Mesenchymal stem cell (in vitro differentiated cells and primary cell): ENCODE results near the gene KPNA2. TPM values are rescaled to one million over a fixed set of nuclear protein-coding genes. Genes with fewer than 3 reads are reported as not detected.

Experiments used
- DNase-seq: peaks from one replicate; pipeline ENCODE4 v3.0.0-alpha.2; 2013
- H2AFZ ChIP-seq: one replicate; pipeline ENCODE4 v1.6.1; 2013; ENCODE audit warnings: low read depth, mild to moderate bottlenecking, control low read depth, inconsistent platforms, low read length, moderate library complexity
- H2AK5ac ChIP-seq: 2 replicates; pipeline ENCODE4 v1.6.1; 2013; ENCODE audit warnings: low read length, moderate library complexity, mild to moderate bottlenecking, inconsistent platforms; ENCODE audit not compliant: severe bottlenecking
- H2BK120ac ChIP-seq: one replicate; pipeline ENCODE4 v1.6.1; 2013; ENCODE audit warnings: low read depth, mild to moderate bottlenecking, inconsistent platforms, low read length, moderate library complexity
- H2BK12ac ChIP-seq, 2 experiments: one replicate each; pipeline ENCODE4 v1.6.1; 2013; ENCODE audit warnings: inconsistent platforms in 2 of 2, low read length in 2 of 2, mild to moderate bottlenecking in 2 of 2, moderate library complexity in 2 of 2, control low read depth in 1 of 2
- H2BK15ac ChIP-seq: one replicate; pipeline ENCODE4 v1.6.1; 2013; ENCODE audit warnings: mild to moderate bottlenecking, low read depth, inconsistent platforms; ENCODE audit not compliant: poor library complexity, severe bottlenecking
- H2BK5ac ChIP-seq: 2 replicates; pipeline ENCODE4 v1.6.1; 2013; ENCODE audit warnings: low read depth, mild to moderate bottlenecking, low read length, control low read depth, inconsistent platforms; ENCODE audit not compliant: poor library complexity, severe bottlenecking
- H3K14ac ChIP-seq, 2 experiments: one replicate each; pipeline ENCODE4 v1.6.1; 2013; ENCODE audit warnings: inconsistent platforms in 2 of 2, low read length in 2 of 2, control low read depth in 1 of 2, mild to moderate bottlenecking in 1 of 2, moderate library complexity in 1 of 2
- H3K18ac ChIP-seq, 2 experiments: one replicate each; pipeline ENCODE4 v1.6.1; 2013; ENCODE audit warnings: inconsistent platforms in 2 of 2, low read length in 2 of 2, control low read depth in 1 of 2, low read depth in 1 of 2, mild to moderate bottlenecking in 1 of 2
- H3K23ac ChIP-seq, 2 experiments: one replicate each; pipeline ENCODE4 v1.6.1; 2013; ENCODE audit warnings: inconsistent platforms in 2 of 2, low read length in 2 of 2, mild to moderate bottlenecking in 2 of 2, moderate library complexity in 2 of 2, control low read depth in 1 of 2
- H3K27ac ChIP-seq: 2 replicates; pipeline ENCODE4 v1.5.1; 2013; ENCODE audit warnings: mild to moderate bottlenecking, moderate library complexity, low read length, control low read depth, inconsistent platforms; ENCODE audit not compliant: poor library complexity, severe bottlenecking
- H3K27me3 ChIP-seq, 2 experiments: 2 replicates each; pipeline versions ENCODE4 v1.6.1 to v1.7.0; 2013; ENCODE audit warnings: low read length in 2 of 2, mild to moderate bottlenecking in 2 of 2, moderate library complexity in 2 of 2, control low read depth in 1 of 2, inconsistent platforms in 1 of 2; ENCODE audit not compliant: control insufficient read depth in 1 of 2, insufficient read depth in 1 of 2
- H3K36me3 ChIP-seq, 2 experiments: 2 replicates each; pipeline versions ENCODE4 v1.6.1 to v1.7.0; 2013; ENCODE audit warnings: low read length in 2 of 2, control low read depth in 1 of 2, inconsistent platforms in 1 of 2, low read depth in 1 of 2, mild to moderate bottlenecking in 1 of 2; ENCODE audit not compliant: insufficient read depth in 2 of 2, control insufficient read depth in 1 of 2
- H3K4ac ChIP-seq, 2 experiments: one replicate each; pipeline ENCODE4 v1.6.1; 2013; ENCODE audit warnings: inconsistent platforms in 2 of 2, low read length in 2 of 2, mild to moderate bottlenecking in 2 of 2, moderate library complexity in 2 of 2, control low read depth in 1 of 2, low read depth in 1 of 2
- H3K4me1 ChIP-seq: 2 replicates; pipeline ENCODE4 v1.6.1; 2013; ENCODE audit warnings: low read depth, low read length, control low read depth; ENCODE audit not compliant: control insufficient read depth, insufficient read depth
- H3K4me2 ChIP-seq: 2 replicates; pipeline ENCODE4 v1.6.1; 2013; ENCODE audit warnings: low read length, mild to moderate bottlenecking, inconsistent platforms; ENCODE audit not compliant: poor library complexity, severe bottlenecking
- H3K4me3 ChIP-seq, 2 experiments: 2 replicates each; pipeline versions ENCODE4 v1.5.1 to v1.7.0; 2013; ENCODE audit warnings: low read length in 2 of 2, mild to moderate bottlenecking in 2 of 2, control low read depth in 1 of 2, low read depth in 1 of 2; ENCODE audit not compliant: insufficient read depth in 1 of 2
- H3K79me1 ChIP-seq: replicated peaks from 2 replicates; pipeline ENCODE4 v1.6.1; 2013; ENCODE audit warnings: mild to moderate bottlenecking, control low read depth, low read length, inconsistent platforms; ENCODE audit not compliant: poor library complexity, severe bottlenecking
- H3K9ac ChIP-seq: 2 replicates; pipeline ENCODE4 v1.7.0; 2013; ENCODE audit warnings: mild to moderate bottlenecking, low read length, moderate library complexity
- H3K9me3 ChIP-seq: 2 replicates; pipeline ENCODE4 v1.7.0; 2013; ENCODE audit warnings: mild to moderate bottlenecking, low read length; ENCODE audit not compliant: control insufficient read depth
- H4K8ac ChIP-seq: one replicate; pipeline ENCODE4 v1.6.1; 2013; ENCODE audit warnings: inconsistent platforms, mild to moderate bottlenecking, low read length, moderate library complexity
- H4K91ac ChIP-seq: one replicate; pipeline ENCODE4 v1.6.1; 2013; ENCODE audit warnings: mild to moderate bottlenecking, low read length, inconsistent platforms
- WGBS: methylation state at CpG from one replicate; pipeline ENCODE4 v1.1.7; 2013; ENCODE audit warnings: mixed read lengths; 5-methylcytosine and 5-hydroxymethylcytosine counted together
- polyA plus RNA-seq, 2 experiments: library from polyadenylated mRNA; stranded (reverse); fragments of 200-250 nt; gene quantifications; one replicate each; pipeline ENCODE4 v1.2.3, GENCODE V29; 2013

Gene KPNA2
- polyA plus RNA-seq (2013, experiment 1 of 2): 92.3 TPM
- polyA plus RNA-seq (2013, experiment 2 of 2): 90.7 TPM

- H2AK5ac ChIP-seq: no peak within 1 kb of the TSS
- peak within 1 kb of the TSS; percentile 99 for H3K9ac ChIP-seq
- no peaks in the 10 kb centered on the region for H3K9me3 ChIP-seq
- no peaks in the 10 kb centered on the region for H3K4me1 ChIP-seq
- no peaks in the 10 kb centered on the region for H3K27me3 ChIP-seq
- H2BK120ac ChIP-seq: no peak within 1 kb of the TSS
- peak within 1 kb of the TSS; percentile 38 for H3K27ac ChIP-seq
- H3K4me3 ChIP-seq: peak within 1 kb of the TSS; percentile 91 to 98
- no peak within 1 kb of the TSS for H2BK15ac ChIP-seq
- under 1% methylated on average over 63 of the region's 72 CpGs for WGBS
- peak within 1 kb of the TSS; percentile 82 to 96 for H3K18ac ChIP-seq
- H3K36me3 ChIP-seq: peaks cover 24 to 28% of the 10 kb centered on the region in 2 experiments
- peak; percentile 99 for DNase-seq
- H3K79me1 ChIP-seq: peaks cover 6% of the 10 kb centered on the region
- peak within 1 kb of the TSS; percentile 47 for H4K8ac ChIP-seq
- H3K14ac ChIP-seq: peak within 1 kb of the TSS in 1 of 2 experiments; percentile 96
- peak within 1 kb of the TSS; percentile 36 for H2AFZ ChIP-seq
- peak within 1 kb of the TSS; percentile 83 to 96 for H3K23ac ChIP-seq
- peak within 1 kb of the TSS; percentile 69 for H3K4me2 ChIP-seq
- H2BK12ac ChIP-seq: no peak within 1 kb of the TSS
- peak within 1 kb of the TSS; percentile 53 for H4K91ac ChIP-seq
- H2BK5ac ChIP-seq: peak within 1 kb of the TSS; percentile 10
- peak within 1 kb of the TSS; percentile 70 to 88 for H3K4ac ChIP-seq
Measured at GRCh38 chr17:68035523-68036303, at the start of gene KPNA2. Gene KPNA2, plus strand, starts transcription at chr17:68035735. Its CDS starts 1,398 bp downstream, at chr17:68037133.

GRCh38 chr17:67990909-67991308 lies 44.6 kb upstream of the KPNA2 start:
- peaks cover 0 to 3% of the 10 kb centered on the region in 2 experiments for H3K36me3 ChIP-seq
- H2AK5ac ChIP-seq: no peak overlapping the region
- H3K79me1 ChIP-seq: no peaks in the 10 kb centered on the region
- no peaks in the 10 kb centered on the region for H3K9me3 ChIP-seq
- H3K9ac ChIP-seq: no peak overlapping the region
- no peak overlapping the region for H3K18ac ChIP-seq
- no peak overlapping the region for H4K91ac ChIP-seq
- H3K23ac ChIP-seq: no peak overlapping the region
- H3K4me2 ChIP-seq: no peak overlapping the region
- H3K27ac ChIP-seq: no peak overlapping the region
- H4K8ac ChIP-seq: no peak overlapping the region
- H3K4me3 ChIP-seq: no peak overlapping the region
- no peak overlapping the region for H2BK120ac ChIP-seq
- no peak overlapping the region for H2AFZ ChIP-seq
- H2BK12ac ChIP-seq: no peak overlapping the region
- no peak overlapping the region for H2BK15ac ChIP-seq
- H2BK5ac ChIP-seq: no peak overlapping the region
- no peak overlapping the region for H3K14ac ChIP-seq
- no peak for DNase-seq
- H3K27me3 ChIP-seq: no peaks in the 10 kb centered on the region
- H3K4me1 ChIP-seq: peaks cover 12% of the 10 kb centered on the region
- H3K4ac ChIP-seq: no peak overlapping the region
- no CpG with 5 or more reads among the region's 4 CpGs for WGBS

GRCh38 chr17:67992548-67993152 lies 42.9 kb upstream of the KPNA2 start:
- Histone ChIP-seq H2BK5ac (no peak overlapping the region), H3K18ac (peak overlapping the region; percentile 84 to 94), H3K27me3 (no peaks in the 10 kb centered on the region), H3K79me1 (no peaks in the 10 kb centered on the region), H2BK15ac (peak overlapping the region; percentile 68), H3K23ac (no peak overlapping the region), H3K4me2 (peak overlapping the region; percentile 88), H3K4me3 (peak overlapping the region; percentile 91 to 94), H4K91ac (peak overlapping the region; percentile 96), H4K8ac (peak overlapping the region; percentile 80), H2AK5ac (no peak overlapping the region), H2AFZ (no peak overlapping the region), H2BK120ac (no peak overlapping the region), H3K4me1 (peaks cover 14% of the 10 kb centered on the region), H3K9me3 (no peaks in the 10 kb centered on the region), H3K27ac (peak overlapping the region; percentile 90), H3K36me3 (peaks cover 0 to 3% of the 10 kb centered on the region in 2 experiments), H2BK12ac (peak overlapping the region in 1 of 2 experiments; percentile 90), H3K14ac (peak overlapping the region in 1 of 2 experiments; percentile 96), H3K4ac (peak overlapping the region in 1 of 2 experiments; percentile 87), H3K9ac (peak overlapping the region; percentile 92)
- no peak for DNase-seq
- 20% methylated on average over 18 of the region's 18 CpGs for WGBS
